ENCODE data around the gene NR2C2.

NR2C2 gene

DNA sequence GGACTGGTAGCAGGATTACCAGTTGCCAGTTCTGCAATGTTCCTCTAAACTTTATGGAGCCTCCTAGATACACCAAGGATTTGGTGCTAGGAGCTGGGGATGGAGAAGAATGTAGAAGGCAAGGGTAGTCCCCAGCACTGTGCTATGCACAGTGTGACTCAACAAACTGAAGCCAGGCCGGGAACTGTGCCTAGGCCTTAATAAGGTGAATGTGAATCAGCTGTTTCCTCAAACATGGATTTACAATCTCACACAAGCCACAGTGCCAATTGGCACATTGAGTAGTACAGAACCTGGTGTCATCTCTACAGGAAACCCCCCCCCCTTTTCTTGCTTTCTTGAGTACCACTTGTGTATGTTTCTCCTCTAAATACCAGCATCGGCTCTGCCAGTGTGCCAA lies 85.3 kb downstream of the NR2C2 start:
- no peak for DNase-seq

DNA sequence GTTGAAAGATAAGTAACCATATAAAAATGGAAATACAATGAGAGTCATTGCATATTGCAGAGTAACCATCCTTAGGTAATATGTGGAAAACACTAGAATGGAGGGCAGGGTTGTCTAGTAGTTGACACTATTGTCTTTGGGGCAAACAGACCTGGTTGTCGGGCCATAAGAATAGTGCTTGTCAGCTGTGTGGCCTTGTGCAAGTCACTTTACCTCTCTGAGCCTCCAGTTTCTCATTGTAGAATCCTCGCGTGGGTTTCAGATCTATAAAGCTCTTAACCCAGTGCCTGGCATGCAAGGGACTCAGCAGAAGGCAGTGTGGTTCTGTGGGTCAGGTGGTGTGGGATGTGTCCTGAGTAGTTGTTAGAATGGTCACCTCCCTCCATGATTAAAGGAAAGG lies 85.7 kb downstream of the NR2C2 start:
- no peak for DNase-seq

DNA sequence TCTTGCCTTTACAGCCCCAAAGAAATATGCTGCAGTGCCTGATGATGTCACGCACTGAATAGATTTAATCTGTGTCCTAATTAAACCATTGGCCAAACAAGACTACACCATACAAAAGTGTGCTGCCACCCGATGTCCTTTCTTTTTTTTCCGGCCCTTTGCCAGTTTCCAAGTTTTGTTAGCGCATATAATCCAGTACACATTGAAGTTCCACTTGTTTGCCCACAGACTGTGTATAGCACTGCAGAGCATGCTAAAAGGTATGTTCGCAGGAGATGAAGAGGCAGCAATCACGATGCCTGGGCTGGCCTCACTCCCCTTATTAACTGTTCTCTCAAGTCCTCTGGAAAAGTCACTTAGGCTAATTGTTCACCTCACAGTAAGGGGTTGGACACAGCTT lies 90.9 kb downstream of the NR2C2 start:
- DNase-seq, result no peak

DNA sequence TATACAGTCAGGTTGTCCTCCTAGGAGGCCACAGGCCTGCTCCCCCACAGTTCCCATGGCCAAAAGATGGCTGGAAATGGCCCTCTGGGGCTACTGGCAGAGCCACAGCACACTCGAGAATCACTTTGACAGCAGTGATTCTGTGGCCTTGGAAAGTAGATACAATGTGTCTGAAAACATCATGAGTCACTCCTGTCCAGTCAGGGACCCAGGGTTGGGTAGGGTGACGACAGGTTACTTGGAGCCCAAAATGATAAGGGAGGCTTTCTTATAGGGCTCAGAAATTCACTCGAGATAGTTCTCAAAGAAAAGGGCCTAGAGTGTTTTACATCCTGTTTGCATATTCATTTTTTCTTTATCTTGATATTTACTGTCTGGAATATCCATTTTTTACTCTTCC lies 93.5 kb downstream of the NR2C2 start:
- no peak for DNase-seq

DNA sequence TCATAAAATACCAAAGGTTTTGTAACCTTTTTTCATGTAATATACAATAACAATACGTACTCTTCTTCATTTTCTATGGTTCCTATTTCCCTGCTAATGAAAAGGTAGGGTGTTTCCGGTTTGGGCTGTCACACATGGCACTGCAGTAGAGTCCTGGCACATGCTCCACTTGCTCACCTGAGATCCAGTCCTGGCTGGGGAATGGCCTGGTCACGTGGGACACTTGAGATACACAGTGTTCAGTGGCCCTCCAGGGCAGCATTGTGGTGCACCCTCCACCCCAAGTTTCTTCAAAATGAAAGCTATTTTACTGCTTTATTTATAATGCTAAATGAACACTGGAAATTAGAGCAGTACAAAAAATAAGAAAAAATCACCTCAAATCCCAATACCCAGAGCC lies 94.6 kb downstream of the NR2C2 start:
- DNase-seq, result no peak

DNA sequence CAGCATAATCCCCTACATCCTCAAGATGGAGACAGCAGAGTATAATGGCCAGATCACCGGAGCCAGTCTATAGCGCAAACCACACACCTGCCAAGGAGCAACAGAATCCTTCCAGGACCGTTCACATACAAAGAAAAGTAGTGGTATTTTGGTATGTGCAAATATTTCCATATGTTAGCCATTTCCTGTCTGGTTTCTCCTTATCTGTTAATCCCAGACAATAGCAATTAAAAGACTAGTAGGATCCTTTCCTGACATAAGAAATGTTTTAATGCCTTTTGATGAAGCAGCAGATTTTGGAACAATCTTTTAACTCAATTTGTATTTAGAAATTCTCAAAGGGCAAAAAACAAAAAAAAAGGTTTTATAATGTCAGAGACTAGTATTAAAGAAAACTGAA lies 95.6 kb downstream of the NR2C2 start:
- no peak for DNase-seq

DNA sequence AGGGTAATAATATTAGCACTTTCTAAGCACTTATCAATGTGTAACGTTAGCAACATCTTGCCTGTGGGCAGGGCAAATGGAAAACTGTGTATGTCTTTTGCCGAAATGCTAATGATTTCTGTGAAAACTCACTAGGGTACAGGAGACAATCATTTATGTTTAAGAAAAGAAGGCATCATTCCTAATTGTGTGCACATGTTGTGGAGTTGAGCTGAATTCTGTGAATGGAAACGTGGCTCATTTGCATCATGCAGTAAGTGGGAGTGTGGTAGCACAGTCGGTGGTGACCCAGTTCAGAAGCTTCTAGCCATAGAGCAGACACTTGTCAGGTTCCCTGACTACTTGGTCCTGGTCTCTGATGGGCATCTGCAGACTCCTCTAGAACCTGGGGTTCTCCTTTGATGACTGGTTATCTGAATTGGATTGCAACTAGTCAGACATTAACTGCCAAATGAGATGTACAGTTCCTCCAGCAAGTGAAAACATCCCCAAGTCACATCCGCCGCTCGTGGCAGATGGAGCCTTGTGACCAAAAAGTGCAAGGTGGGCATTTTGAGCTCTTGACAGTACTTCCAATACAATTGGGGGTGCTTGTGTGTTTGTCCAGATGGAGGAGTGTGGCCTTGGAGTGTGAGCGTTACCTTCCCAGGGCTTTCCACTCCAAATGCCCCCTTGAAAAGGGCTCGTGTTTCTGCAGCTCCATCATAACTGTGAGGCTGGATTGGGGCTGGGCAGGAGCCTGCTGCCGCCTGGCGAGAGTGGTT lies 96.2 kb downstream of the NR2C2 start:
- DNase-seq, result no peak

DNA sequence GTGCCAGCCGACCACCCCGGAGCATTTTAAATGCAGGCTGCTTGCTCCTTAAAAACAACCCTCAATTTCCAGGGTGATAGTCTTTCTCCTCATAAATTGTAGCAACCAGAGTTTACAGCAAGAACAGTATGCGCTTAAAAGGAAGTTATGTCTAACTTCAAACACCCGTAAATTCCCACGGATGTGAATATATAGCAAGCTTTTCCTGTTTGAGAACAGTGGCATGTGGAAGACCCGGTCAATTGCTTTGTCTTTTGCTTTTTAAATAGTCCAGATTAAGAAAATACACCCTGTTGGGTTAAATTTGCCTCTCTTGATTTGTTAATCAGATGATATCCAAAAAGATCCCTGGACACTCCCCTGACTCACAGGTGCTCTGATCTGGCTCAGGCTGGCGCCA lies 96.9 kb downstream of the NR2C2 start:
- DNase-seq, result no peak

DNA sequence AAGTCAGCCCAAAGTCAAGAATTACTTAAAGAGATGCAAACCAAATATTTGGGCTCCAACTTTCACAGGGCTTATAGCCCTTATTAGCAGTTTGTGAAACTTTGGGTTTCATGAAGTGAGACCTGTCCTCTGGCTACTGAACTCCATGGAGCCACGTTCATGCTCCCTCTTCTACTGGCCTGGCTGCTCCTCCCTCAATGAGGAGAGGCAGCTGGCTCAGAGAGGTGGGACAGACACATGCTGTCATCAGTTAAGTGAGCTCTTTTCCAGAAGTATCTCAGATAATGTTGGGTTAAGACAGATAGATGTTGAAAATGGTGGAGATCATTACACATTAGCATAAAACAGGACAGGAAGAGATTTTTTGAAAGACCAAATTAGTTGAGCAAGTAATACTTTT lies 98.3 kb downstream of the NR2C2 start:
- DNase-seq, result no peak

DNA sequence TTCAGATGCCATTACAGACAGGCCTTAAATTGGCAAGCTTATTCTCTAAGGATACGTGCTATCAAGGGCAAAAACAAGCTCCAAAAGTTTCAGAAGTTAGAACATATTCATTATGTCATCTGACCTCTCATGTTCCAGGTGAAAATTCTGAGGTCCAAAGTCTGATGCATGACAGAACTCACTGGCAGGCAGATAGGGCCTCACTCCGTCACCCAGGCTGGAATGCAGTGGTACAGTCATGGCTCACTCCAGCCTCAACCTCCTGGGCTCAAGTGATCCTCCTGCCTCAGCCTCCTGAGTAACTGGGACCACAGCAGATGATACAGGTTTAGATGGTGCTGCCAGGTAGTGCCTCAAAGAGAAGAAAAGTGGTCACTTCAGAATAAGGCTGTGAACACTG lies 102.2 kb downstream of the NR2C2 start:
- no peak for DNase-seq

DNA sequence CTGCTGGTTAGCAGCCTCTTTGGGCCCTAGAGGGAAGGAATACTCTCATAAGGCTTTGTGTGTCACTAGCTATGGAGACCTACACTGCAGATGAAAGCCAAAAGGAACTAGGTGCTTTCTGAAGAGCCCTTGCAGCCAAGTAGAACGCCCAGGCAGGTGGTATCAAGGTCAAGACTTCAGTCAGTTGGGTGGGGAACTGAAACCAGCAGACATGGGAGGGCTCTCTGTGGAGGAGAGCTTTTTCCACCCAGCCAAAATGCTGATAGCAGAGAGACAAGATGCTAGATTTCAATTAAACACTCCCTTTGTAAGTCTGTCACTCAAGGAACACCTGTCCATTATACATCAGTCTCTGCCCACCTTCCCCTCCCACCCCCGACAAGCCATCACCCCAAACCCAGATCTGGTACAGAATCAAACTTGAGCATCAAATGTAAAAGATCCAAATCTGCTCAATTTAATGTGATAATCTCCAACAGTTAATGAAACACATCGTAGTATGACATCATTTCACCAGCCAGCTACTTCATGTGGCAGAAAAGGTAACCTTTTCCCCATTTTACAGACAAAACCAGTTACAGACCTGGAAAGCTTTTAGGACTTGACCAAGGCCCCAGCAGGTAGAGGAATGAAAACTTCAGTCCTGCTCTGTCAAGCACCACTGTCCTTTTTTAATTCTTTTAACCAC lies 103.2 kb downstream of the NR2C2 start:
- no peak for DNase-seq

DNA sequence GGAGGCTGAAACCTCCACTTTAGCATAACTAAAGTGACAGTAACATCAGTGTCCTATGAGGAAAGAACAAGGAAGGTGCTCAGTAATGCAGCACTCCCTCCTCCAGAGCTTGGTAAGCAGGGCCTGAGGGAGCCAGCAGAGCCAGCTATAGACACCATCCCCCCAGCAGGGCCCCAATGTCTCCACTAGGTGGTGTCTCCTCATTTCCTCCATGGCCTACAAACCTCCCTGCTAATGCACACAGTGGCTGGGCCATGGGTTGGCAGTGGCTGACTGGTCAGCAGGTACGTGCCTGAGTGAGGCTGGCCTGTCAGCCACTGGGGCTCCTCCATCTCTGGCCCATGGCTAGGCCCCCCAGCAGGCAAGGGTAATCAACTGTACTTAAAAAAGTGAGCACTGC lies 104.1 kb downstream of the NR2C2 start:
- peak; percentile 9 for DNase-seq

DNA sequence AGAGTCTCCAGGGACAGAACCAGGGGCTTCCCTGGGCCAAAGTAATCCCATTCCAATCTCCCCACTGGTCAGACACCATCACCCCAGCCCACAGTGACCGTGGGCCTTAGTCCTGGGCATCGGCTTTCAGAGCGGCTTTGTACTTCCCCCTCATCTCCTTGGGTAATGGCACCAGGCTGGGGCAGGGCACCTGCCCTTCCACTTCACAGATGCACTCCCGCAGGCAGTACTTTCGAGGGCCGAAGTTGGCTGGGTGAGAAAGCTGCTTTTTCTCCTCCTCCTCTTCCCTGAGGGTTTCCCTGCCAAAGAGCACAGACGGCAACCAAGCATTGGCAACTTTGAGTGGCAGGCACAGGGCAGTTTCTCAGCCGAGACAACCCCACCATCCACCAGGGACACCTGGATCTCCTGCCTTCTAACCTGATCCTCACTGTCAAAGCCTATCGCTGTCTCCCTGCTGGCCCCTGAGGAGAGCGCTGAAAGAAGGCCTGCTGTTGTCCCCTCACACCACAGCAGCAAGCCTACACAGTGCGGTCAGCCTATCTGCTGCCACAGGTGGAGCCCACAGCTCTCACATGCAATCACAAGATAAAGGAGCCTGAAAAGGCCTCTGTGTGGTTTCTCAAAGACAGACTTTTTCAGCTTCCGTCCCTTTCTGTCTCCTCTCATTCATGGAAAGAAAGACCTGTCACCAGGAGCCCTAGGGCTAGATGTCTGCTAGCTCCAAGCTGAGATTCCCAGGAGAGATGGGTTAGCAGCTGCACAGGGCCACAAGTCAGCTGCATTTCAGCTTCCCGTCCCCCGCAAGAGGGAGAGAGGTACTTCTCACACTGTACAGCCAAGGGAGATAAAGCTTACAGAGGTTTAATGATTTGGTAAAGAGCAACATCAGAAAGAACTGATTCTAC lies 105.2 kb downstream of the NR2C2 start:
- DNase-seq, result no peak

DNA sequence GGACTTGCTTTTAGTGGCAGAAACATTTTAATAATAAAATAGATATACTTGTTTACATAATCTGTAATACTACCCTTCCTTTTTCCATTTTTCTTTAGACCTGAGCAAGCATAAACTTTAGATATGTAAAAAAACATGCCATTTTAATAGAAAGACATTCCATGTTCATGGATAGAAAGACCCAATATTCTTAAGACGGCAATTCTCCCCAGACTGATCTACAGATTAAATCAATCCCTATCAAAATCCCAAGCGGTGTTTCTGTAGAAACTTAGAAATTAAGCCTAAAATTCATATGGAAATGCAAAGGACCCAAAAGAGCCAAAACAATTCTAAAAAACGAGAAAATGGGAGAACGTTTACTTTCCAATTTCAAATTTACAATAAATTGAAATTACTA lies 106.2 kb downstream of the NR2C2 start:
- no peak for DNase-seq

DNA sequence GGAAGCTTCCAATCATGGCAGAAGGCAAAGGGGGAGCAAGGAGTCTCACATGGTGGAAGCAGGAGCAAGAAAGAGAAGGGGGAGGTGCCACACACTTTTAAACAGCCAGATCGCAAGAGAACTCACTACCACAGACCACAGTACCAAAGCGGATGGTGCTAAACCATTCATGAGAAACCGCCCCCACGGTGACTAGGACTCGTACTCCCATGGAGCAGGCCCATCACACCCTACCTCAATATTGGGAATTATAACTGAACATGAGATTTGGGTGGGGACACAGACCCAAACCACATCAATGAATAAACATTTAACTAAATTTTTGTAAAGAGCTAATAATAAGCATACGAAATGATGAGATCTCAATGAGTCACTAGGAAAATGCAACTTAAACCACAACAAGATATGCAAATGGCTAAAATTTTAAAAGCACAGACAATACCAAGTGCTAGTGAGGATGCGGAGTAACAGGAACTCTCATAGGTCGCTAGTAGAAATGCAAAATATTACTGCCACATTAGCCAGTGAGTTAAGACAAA lies 107.7 kb downstream of the NR2C2 start:
- peak; percentile 26 for DNase-seq

DNA sequence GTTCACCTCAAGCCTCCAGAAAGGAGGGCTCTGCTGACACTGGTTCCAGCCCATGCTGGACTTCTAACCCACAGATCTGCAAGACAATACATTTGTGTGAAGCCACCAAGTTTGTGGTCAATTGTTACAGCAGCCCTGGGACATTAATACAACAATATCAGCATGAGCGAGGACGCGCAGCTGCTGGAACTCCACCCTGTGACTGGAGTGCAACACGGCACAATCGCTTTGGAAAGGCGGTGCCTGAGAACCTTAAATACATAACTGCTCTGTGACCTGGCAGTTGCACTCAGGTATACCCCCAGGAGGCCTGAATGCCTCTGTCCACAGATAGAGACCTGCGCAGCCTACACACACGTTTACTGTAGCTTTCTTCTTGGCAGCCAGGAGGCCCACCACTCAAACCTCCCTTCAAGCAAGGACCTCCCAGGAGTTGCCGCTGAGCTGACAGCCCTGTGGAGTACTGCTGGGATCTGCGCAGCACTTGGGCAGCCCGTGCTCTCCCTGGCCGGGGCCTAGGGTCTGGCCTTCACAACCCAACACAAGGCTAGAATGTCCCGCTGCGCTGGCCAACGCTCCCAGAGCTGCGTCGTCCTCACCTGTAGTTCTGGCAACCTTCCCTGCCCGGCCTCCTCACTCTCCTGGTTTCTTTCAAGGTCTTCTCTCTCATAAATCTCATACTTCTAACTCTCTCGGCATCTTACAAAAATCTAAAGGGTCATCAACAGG lies 109.5 kb downstream of the NR2C2 start:
- DNase-seq, result no peak

DNA sequence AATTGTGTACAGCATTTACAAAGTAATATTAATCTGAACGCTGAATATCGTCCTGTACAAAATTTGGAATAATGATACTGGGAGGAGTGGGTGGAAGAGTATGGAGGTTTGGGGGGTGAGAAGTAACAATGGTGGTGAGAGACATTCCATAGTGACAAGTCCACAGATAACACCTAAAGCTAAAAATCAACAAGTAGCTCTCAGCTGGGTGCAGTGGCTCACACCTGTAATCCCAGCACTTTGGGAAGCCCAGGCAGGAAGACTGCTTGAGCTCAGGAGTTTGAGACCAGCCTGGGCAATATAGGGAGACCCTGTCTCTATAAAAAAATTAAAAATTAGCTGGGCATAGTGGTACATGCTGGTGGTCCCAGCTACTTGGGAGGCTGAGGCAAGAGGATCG lies 112.6 kb downstream of the NR2C2 start:
- no peak for DNase-seq

DNA sequence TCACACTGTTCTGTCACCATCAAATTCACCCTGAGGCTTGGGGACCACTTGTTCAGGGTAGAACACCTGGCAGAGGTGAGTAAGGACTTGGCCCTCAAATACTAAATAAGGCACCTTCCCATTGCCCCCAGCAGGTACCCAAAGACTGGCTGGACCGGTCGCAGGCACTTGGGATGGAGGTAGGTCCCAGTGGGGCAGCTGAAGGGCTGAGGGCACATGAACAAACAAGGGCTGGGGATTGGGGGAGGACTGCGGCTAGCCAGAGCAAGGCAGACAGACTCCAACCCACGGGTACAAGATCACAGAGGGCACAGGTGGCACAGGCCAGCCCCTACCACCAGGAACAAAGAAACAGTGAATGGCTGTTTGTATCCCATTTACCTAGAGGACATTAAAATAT lies 115.9 kb downstream of the NR2C2 start:
- DNase-seq, result no peak

DNA sequence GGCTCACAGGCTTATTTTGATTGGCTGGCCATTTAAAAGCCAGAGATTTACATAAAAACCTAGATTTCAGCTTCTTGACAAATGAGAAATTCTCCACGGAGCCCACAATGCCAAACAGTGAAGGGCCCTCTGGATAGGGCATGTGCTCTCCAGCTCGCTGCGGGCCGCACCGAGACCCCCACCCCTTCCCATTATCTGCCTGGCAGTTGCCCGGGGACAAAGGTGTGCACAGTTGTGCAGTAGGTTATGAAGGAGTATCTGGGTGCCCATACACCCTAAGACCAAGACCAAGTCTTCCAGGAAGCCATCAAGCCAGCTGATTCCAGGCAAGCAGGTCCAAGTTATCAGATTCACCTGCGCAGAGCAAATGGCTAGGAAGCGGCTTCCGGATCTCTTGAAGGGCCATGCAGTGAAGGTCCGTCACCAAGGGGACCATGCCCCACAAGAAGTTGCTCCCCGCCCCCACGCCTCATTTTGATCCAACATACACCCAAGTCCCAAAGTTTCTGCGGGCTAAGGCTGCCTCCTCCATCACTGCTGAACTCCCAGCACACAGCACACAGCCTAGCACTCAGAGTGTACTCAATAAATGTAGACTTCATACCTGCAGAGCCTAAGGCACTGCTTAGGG lies 116.4 kb downstream of the NR2C2 start:
- no peak for DNase-seq

DNA sequence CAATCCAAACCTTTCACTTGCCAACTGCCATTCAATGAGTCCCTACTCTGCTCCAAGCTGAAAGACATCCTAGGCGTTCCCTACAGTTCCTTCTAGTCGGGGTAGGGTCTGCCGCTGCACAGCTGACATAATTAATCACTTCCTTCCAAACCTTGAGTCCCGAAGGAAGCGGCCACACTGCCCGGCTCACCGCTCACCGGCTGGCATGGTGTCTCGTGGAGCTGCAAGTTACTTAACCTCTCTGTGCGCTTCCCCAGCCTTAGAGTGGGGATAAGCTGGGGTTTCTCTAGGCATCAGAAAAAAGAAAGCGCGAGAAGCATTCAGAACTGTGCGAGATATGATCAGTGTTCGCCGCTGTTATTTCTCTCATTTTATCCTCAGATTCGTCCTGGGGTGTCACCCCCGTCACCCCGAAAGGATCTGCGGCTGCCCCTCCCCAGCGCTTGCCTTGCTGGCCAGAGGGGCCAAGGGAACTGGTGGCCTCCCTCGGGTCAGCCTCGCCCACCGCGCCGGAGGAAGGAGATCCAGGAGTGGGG lies 117.0 kb downstream of the NR2C2 start:
- DNase-seq, result no peak

DNA sequence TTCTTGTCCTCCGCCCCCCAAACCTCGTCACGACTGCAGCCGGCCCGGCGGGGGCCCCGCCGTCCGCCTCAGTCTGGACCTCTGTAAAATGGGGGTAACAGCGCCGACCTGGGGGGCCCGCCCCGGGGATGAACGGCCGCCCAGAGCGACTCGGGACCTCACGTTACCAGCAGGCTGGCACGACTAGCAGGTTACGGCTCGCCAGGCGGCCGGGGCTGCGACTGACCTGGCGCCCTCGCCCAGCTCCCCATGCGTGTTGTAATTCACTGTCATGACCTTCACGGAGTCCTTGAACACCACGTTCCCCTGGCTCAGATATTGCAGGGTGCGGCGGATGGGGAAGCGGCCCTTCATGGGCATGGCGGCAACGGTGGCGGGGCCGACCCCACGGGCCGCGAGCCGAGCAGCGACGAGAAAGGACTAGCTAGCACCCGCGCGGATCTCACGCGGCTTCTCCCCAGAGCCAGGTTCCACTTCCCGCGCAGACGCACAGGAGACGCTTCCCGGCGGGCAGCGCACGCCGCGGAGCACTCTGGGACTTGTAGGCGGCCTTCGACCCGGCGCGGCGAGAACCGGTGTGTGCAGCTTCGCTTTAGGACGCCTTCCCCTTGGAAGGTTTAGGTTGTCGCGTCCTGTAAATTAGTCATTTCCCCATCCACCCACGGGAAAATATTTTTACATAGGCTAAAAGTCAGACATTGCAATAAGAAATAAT lies 117.6 kb downstream of the NR2C2 start, which contains the start of gene MRPS25:
TSS of gene MRPS25 (minus strand) at position 481 of the 715 bp plus-strand sequence. CDS start at position 360, 121 bp downstream.
- DNase-seq, result peak; percentile 86

All from activated effector memory CD4-positive, alpha-beta T cell treated with Interleukin-2 at 50 U/mL for 16 hours (primary cell).